Breast epithelium (tissue), 4 donors: Measurements from ENCODE around the gene CYTH1. TPM values are rescaled to one million over a fixed set of nuclear protein-coding genes. Genes with fewer than 3 reads are reported as not detected.
A peak's percentile ranks its signal among the peaks of the same experiment; 100 is the strongest.

Experiments
- DNase-seq, 2 donors: peaks; one replicate each; pipeline ENCODE4 v3.0.0-alpha.2; 2019; ENCODE audit warnings: low spot score in 2 of 2
- H3K27ac ChIP-seq, 2 donors: fragments of 200-600 bp; sonication (generic) in 1 of 2; one replicate each; pipeline ENCODE4 v1.5.1; 2016 to 2019; ENCODE audit warnings: mild to moderate bottlenecking in 1 of 2
- H3K27me3 ChIP-seq, 2 donors: fragments of 200-600 bp; sonication (generic) in 1 of 2; one replicate each; pipeline versions ENCODE4 v1.5.1 to v1.6.0; 2017 to 2019; ENCODE audit warnings: control low read depth in 1 of 2, mild to moderate bottlenecking in 1 of 2
- H3K36me3 ChIP-seq: fragments of 200-600 bp; one replicate; pipeline ENCODE4 v1.5.1; 2019
- H3K4me1 ChIP-seq, 2 donors: fragments of 200-600 bp; sonication (generic); one replicate each; pipeline ENCODE4 v1.5.1; 2016 to 2019; ENCODE audit warnings: control low read depth in 1 of 2
- H3K4me3 ChIP-seq, 3 donors: fragments of 200-600 bp; sonication (generic); 1 replicate in 2 of 3; 2 replicates in 1 of 3; pipeline ENCODE4 v1.5.1; 2016 to 2019; ENCODE audit warnings: mild to moderate bottlenecking in 3 of 3, moderate library complexity in 2 of 3
- H3K9me3 ChIP-seq, 2 donors: fragments of 200-600 bp; sonication (generic) in 1 of 2; one replicate each; pipeline ENCODE4 v1.5.1; 2016 to 2019; ENCODE audit warnings: control low read depth in 1 of 2
- POLR2A ChIP-seq: fragments of 450-650 bp; IDR thresholded peaks from one replicate; pipeline ENCODE4 v1.6.1; 2016; ENCODE audit warnings: antibody characterized with exemption, mild to moderate bottlenecking, moderate library complexity
- POLR2AphosphoS5 ChIP-seq, 3 donors: sonication (generic); formaldehyde crosslinking; IDR thresholded peaks; one replicate each; pipeline ENCODE4 v1.6.1; 2017; ENCODE audit warnings: antibody characterized with exemption in 3 of 3
- intact Hi-C: fragments of 100-400 bp; cut with DNase I; formaldehyde crosslinking; loops from one replicate; pipeline ENCODE4 v1.15.1; 2023; ENCODE audit warnings: low total_unique reads
- total RNA-seq, 3 donors: library from RNA; depleted of rRNA; stranded (reverse); fragments of >200 nt; gene quantifications; one replicate each; pipeline ENCODE4 v1.1.0, GENCODE V29; 2016
- TF ChIP-seq, protein P1 (sequence below), 3 donors: fragments of 450-650 bp; IDR thresholded peaks; one replicate each; pipeline ENCODE4 v1.5.1; 2016 to 2017; ENCODE audit warnings: antibody characterized with exemption in 3 of 3, mild to moderate bottlenecking in 3 of 3, moderate library complexity in 3 of 3

The CYTH1 gene
- total RNA-seq, 3 donors from 2014 or later: 49.5 to 64.8 (median 50.7) TPM

GRCh38 chr17:78746263-78746948, 35.7 kb downstream of the CYTH1 start:
- peak overlapping the region; percentile 13 to 33 for H3K27ac ChIP-seq
- H3K9me3 ChIP-seq: no peaks in the 10 kb centered on the region
- no peak overlapping the region for H3K4me3 ChIP-seq
- no peaks in the 10 kb centered on the region for H3K4me1 ChIP-seq
- no peak for DNase-seq
- TF ChIP-seq POLR2A: no peak
- no peak for TF ChIP-seq POLR2AphosphoS5 (IDR thresholded peaks at IDR 0.05)
- TF ChIP-seq, protein P1, sequence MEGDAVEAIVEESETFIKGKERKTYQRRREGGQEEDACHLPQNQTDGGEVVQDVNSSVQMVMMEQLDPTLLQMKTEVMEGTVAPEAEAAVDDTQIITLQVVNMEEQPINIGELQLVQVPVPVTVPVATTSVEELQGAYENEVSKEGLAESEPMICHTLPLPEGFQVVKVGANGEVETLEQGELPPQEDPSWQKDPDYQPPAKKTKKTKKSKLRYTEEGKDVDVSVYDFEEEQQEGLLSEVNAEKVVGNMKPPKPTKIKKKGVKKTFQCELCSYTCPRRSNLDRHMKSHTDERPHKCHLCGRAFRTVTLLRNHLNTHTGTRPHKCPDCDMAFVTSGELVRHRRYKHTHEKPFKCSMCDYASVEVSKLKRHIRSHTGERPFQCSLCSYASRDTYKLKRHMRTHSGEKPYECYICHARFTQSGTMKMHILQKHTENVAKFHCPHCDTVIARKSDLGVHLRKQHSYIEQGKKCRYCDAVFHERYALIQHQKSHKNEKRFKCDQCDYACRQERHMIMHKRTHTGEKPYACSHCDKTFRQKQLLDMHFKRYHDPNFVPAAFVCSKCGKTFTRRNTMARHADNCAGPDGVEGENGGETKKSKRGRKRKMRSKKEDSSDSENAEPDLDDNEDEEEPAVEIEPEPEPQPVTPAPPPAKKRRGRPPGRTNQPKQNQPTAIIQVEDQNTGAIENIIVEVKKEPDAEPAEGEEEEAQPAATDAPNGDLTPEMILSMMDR (IDR thresholded peaks at IDR 0.05): no peak
- no peaks in the 10 kb centered on the region for H3K27me3 ChIP-seq
- H3K36me3 ChIP-seq: no peaks in the 10 kb centered on the region
- intact Hi-C loops: no loop called here

- Histone ChIP-seq H3K4me1 (no peaks in the 10 kb centered on the region), H3K27ac (no peak overlapping the region), H3K27me3 (no peaks in the 10 kb centered on the region), H3K4me3 (no peak overlapping the region), H3K36me3 (no peaks in the 10 kb centered on the region), H3K9me3 (no peaks in the 10 kb centered on the region)
- DNase-seq: no peak
- intact Hi-C loops: no loop called here
- TF ChIP-seq POLR2AphosphoS5 (IDR thresholded peaks at IDR 0.05) (no peak), POLR2A (no peak)
- TF ChIP-seq, protein P1 (IDR thresholded peaks at IDR 0.05): peak; percentile 43 to 69 (median 48)
These were observed 36.5 kb downstream of the CYTH1 start for GRCh38 chr17:78745407-78746088.

DNA sequence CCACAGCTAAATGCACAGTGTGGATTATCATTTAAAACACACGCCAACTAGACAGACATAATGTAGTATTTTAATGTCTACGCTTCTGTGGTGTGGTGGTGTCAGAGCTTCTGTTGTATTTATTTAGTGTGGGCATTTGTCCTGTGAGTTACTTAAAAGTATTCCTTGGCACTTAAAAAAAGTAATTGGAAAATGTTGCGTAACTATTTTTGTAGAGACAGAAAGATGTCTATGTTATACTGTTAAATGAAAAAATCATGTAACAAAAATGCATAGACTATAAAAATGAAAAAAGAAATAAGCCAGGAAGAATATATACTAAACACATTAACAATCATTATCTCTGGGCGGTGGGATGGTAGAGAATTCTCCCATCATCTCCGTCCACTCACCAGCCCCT, 39.2 kb downstream of the CYTH1 start:
- Histone ChIP-seq H3K36me3 (no peaks in the 10 kb centered on the region), H3K4me3 (no peak overlapping the region), H3K27ac (no peak overlapping the region), H3K27me3 (no peaks in the 10 kb centered on the region), H3K4me1 (no peaks in the 10 kb centered on the region), H3K9me3 (no peaks in the 10 kb centered on the region)
- DNase-seq: no peak
- intact Hi-C loops: no loop called here
- TF ChIP-seq, protein P1 (IDR thresholded peaks at IDR 0.05): no peak
- no peak for TF ChIP-seq POLR2AphosphoS5 (IDR thresholded peaks at IDR 0.05)
- no peak for TF ChIP-seq POLR2A

DNA sequence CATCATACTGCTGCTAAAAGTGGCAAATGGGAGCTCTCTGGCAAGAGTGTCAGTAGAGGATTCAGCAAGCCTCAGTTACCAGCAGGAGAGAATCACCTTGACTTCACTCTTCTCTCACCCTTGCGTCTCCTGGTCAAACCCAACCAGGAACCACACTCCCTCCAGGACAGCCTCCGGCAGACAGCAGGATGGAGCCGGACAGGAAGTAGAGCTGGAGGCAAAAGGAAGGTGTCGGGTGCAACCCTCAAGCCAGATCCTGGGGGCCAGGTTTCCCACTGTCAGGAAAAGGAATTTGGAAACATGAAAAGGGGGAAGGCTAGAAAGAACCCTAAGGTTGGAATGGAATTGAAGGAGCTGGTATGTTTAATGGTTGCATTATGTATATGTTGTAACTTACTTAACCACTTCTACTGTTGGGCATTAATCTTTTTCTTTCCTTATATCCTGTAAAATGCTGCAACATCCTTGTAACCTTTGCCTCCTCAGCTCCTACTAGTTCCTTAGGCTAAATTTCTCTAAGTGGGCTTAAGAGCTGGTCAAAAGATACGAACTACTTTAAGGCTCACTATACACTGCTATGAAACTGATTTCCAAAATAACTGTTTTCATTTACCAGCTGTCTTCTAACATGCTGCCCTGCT, 40.3 kb downstream of the CYTH1 start:
- intact Hi-C loops: no loop called here
- H3K27ac ChIP-seq: no peak overlapping the region

More for the DNA sequence above, 40.3 kb downstream of the CYTH1 start:
- no peaks in the 10 kb centered on the region for H3K27me3 ChIP-seq
- H3K9me3 ChIP-seq: no peaks in the 10 kb centered on the region
- no peaks in the 10 kb centered on the region for H3K36me3 ChIP-seq
- no peaks in the 10 kb centered on the region for H3K4me1 ChIP-seq
- TF ChIP-seq, protein P1 (IDR thresholded peaks at IDR 0.05): no peak
- no peak for TF ChIP-seq POLR2AphosphoS5 (IDR thresholded peaks at IDR 0.05)
- TF ChIP-seq POLR2A: no peak
- H3K4me3 ChIP-seq: no peak overlapping the region
- DNase-seq: no peak
